Lower leg skin (tissue), 4 donors: ENCODE measurements around the gene PPFIA3. TPM values are rescaled to one million over a fixed set of nuclear protein-coding genes. Genes with fewer than 3 reads are reported as not detected.
"Not testable (repeated sequence)": the region's sequence is repeated elsewhere in the genome, so short reads cannot be mapped to it uniquely, and the experiment has no call there.

Experiments
- DNase-seq, 2 donors: peaks; one replicate each; pipeline ENCODE4 v3.0.0-alpha.2; 2019; ENCODE audit warnings: low spot score in 2 of 2
- H3K4me3 ChIP-seq: fragments of 200-600 bp; sonication (generic); 2 replicates; pipeline ENCODE4 v1.5.1; 2017; ENCODE audit warnings: mild to moderate bottlenecking, low read depth; ENCODE audit not compliant: poor library complexity, severe bottlenecking
- POLR2A ChIP-seq, 2 donors: fragments of 450-650 bp; IDR thresholded peaks; one replicate each; pipeline ENCODE4 v1.6.1; 2016 to 2017; ENCODE audit warnings: antibody characterized with exemption in 2 of 2, mild to moderate bottlenecking in 1 of 2, moderate library complexity in 1 of 2
- WGBS, 2 donors: methylation state at CpG; one replicate each; pipeline ENCODE4 v1.1.5; 2018; 5-methylcytosine and 5-hydroxymethylcytosine counted together
- intact Hi-C: fragments of 100-400 bp; cut with DNase I; formaldehyde crosslinking; loops from one replicate; pipeline ENCODE4 v1.15.0; 2023; ENCODE audit warnings: low total_unique reads
- total RNA-seq, 4 donors: library from RNA; depleted of rRNA; stranded (reverse); fragments of >200 nt; gene quantifications; one replicate each; pipeline ENCODE4 v1.1.0, GENCODE V29; 2016
- TF ChIP-seq, protein P1 (sequence below), 3 donors: fragments of 450-650 bp; IDR thresholded peaks; one replicate each; pipeline ENCODE4 v1.5.1; 2016; ENCODE audit warnings: antibody characterized with exemption in 3 of 3, mild to moderate bottlenecking in 3 of 3, moderate library complexity in 2 of 3

Gene PPFIA3
- total RNA-seq, 4 donors from 2014 or later, result 52.3 to 78.1 (median 64.4) TPM

DNA sequence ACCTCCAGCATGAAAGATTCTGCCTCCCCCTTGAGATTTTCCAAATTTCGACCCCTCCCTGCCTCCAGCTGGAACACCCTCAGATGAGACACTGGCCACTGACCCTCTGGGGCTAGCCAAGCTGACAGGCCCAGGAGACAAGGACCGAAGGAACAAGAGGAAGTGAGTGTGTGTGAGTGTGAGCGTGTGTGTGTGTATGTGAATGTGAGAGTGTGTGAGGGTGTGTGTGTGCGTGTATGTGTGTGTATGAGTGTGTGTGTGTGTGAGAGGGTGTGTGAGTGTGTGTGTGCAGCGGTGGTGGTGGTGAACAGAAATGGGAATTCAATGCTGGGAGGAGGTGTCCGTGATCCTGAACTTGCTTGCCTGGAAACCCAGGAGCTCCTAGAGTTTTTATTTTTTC lies 22.0 kb downstream of the PPFIA3 start:
- no peak for TF ChIP-seq POLR2A (IDR thresholded peaks at IDR 0.05)
- TF ChIP-seq, protein P1, sequence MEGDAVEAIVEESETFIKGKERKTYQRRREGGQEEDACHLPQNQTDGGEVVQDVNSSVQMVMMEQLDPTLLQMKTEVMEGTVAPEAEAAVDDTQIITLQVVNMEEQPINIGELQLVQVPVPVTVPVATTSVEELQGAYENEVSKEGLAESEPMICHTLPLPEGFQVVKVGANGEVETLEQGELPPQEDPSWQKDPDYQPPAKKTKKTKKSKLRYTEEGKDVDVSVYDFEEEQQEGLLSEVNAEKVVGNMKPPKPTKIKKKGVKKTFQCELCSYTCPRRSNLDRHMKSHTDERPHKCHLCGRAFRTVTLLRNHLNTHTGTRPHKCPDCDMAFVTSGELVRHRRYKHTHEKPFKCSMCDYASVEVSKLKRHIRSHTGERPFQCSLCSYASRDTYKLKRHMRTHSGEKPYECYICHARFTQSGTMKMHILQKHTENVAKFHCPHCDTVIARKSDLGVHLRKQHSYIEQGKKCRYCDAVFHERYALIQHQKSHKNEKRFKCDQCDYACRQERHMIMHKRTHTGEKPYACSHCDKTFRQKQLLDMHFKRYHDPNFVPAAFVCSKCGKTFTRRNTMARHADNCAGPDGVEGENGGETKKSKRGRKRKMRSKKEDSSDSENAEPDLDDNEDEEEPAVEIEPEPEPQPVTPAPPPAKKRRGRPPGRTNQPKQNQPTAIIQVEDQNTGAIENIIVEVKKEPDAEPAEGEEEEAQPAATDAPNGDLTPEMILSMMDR (IDR thresholded peaks at IDR 0.05), result no peak
- H3K4me3 ChIP-seq, result no peak overlapping the region
- intact Hi-C loops, result loop anchor here (10.0 kb wide), 1 partner anchor 147 kb away; the partner anchor contains the start of genes GYS1 and RUVBL2
- WGBS, 2 donors, result 71 to 79% methylated on average over 6 of the region's 6 CpGs
- no peak for DNase-seq

DNA sequence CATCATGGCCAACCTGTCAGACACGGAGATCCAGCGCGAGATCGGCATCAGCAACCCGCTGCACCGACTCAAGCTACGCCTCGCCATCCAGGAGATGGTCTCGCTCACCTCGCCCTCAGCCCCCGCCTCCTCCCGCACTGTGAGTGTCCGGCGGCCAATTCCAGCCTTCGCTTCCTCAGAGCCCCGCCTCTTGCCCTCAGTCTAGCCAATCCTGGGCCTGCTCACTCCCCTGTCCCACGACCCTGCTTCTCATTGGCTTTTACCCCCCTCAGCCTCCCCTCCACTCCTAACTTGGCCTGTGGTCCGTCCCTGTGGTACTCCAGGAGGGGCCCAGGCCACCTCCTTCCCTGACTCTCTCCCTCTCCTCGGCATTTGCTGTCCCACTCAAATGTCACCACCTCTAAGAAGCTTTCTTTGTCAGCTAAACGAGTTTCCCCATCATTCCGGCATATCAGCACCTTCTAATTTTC lies 23.6 kb downstream of the PPFIA3 start:
- WGBS, 2 donors, result 6 to 20% methylated on average over 21 of the region's 21 CpGs
- peak overlapping the region; percentile 24 for H3K4me3 ChIP-seq
- peak; percentile 76 to 94 for DNase-seq
- intact Hi-C loops, result loop anchor here (10.0 kb wide), 1 partner anchor 148 kb away; the partner anchor contains the start of genes GYS1 and RUVBL2
- TF ChIP-seq, protein P1 (IDR thresholded peaks at IDR 0.05), result no peak
- TF ChIP-seq POLR2A (IDR thresholded peaks at IDR 0.05), result no peak

DNA sequence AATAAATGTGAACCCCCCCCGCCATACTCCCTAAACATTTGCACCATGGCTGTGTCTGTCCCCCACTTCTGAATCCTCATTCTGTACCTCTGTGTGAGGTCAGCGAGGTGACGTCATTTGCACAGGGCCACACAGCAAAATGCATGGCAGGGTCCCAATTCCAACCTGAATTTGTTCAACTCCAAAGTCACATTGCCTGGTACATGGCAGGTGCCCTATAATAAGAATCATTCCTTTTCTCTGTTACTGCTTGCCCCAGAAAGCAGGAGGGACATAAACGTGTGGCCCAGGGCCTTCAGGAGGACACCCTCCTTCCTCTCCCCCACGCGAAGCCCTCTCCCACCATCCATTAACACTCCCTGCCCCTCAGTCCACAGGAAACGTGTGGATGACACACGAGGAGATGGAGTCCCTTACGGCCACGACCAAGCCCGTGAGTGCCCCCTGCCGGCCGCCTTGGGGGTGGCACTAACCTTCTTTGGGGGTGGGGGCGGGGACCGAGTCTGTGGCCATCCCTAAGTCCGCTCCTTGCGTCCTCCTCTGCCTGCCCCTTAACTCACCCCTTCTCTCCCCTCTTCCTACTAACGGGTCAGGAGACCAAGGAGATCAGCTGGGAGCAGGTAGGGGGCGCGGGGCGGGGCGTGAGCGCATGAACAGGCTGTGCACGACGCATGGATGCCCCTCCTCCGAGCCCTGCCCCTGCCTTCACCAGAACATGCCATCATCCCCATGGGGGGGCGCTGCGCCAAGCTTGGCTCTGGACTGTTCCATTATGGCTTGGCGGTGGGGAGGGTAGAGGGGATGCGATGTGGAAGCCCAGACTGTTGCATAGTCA lies 26.4 kb downstream of the PPFIA3 start:
- DNase-seq, result peak in 1 of 2 donors; percentile 95
- TF ChIP-seq, protein P1 (IDR thresholded peaks at IDR 0.05), result no peak
- TF ChIP-seq POLR2A (IDR thresholded peaks at IDR 0.05), result no peak
- intact Hi-C loops, result loop anchor here (5.0 to 10.0 kb wide), 2 partner anchors 48 to 151 kb away; partner anchors contain the start of genes GYS1 and RUVBL2
- WGBS, 2 donors, result 9 to 14% methylated on average over 20 to 30 of the region's 30 CpGs
- H3K4me3 ChIP-seq, result no peak overlapping the region

DNA sequence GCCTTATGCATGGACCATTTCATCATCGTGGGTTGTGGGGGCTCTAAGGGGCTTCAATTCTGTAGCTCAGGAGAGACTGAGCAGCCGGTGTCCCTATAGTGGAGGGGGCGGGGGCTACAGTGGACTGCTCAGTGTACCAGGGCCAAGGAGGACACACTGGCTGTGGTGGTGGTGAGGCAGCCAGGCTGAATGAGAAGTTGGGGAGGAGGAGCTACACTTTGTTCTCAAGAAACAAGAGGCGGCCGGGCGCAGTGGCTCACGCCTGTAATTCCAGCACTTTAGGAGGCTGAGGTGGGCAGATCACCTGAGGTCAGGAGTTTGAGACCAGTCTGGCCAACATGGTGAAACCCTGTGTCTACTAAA lies 27.0 kb downstream of the PPFIA3 start:
- intact Hi-C loops, result loop anchor here (5.0 to 10.0 kb wide), 2 partner anchors 49 to 152 kb away; partner anchors contain the start of genes GYS1 and RUVBL2
- H3K4me3 ChIP-seq, DNase-seq: not testable (repeated sequence)
- 38 to 45% methylated on average over 6 to 7 of the region's 7 CpGs for WGBS, 2 donors

DNA sequence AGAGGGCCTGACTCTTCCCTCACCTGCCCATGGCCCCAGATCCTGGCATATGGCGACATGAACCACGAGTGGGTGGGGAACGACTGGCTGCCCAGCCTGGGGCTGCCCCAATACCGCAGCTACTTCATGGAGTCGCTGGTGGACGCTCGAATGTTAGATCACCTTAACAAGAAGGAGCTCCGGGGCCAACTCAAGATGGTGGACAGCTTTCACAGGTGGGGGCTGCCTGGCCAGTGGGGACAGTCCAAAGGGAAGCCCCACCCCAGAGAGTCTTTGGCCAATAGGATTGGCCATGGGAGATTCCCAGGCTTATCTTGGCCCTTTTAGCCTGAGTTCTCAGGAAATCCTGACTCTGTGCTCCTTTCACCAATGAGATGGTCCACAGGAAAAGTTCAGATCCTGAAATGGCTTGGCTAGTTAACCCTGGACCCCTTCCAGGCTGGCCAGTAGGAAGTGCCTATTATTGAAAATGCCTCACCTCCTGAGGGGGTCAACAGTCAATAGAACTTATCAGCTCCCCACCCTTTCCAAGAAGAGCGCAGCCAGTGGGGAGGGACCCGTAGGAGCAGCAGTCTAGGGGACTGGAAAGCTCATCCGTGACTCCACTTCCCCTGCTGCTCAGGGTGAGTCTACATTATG lies 28.8 kb downstream of the PPFIA3 start:
- WGBS, 2 donors, result 49 to 67% methylated on average over 11 of the region's 11 CpGs
- no peak overlapping the region for H3K4me3 ChIP-seq
- DNase-seq, result no peak
- intact Hi-C loops, result loop anchor here (5.0 to 10.0 kb wide), 2 partner anchors 51 to 153 kb away; partner anchors contain the start of genes GYS1 and RUVBL2
- TF ChIP-seq, protein P1 (IDR thresholded peaks at IDR 0.05), result no peak
- TF ChIP-seq POLR2A (IDR thresholded peaks at IDR 0.05), result no peak
